ENCODE measurements around the gene MTNR1A.

MTNR1A gene

DNA sequence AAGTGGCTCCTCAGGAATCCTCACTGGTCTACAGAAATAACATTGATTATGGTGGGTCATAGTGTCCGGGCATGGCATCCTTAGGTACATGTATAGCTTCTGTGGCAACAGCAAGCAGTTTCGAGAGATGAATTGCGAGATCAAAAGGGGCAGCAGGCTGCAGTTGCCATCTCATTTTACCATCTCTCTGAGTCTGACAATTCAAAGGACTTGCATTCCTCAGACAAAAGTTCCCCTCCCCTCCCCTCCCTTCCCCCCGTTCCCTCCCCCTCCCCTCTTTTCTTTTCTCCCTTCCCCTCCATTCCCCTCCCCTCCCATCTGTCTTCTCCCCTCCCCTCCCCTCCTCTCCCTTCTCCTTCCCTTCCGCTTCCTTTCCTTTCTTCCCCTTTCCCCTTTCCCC, 70.2 kb downstream of the MTNR1A start:
- TF ChIP-seq, protein P1, sequence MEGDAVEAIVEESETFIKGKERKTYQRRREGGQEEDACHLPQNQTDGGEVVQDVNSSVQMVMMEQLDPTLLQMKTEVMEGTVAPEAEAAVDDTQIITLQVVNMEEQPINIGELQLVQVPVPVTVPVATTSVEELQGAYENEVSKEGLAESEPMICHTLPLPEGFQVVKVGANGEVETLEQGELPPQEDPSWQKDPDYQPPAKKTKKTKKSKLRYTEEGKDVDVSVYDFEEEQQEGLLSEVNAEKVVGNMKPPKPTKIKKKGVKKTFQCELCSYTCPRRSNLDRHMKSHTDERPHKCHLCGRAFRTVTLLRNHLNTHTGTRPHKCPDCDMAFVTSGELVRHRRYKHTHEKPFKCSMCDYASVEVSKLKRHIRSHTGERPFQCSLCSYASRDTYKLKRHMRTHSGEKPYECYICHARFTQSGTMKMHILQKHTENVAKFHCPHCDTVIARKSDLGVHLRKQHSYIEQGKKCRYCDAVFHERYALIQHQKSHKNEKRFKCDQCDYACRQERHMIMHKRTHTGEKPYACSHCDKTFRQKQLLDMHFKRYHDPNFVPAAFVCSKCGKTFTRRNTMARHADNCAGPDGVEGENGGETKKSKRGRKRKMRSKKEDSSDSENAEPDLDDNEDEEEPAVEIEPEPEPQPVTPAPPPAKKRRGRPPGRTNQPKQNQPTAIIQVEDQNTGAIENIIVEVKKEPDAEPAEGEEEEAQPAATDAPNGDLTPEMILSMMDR (IDR thresholded peaks at IDR 0.05; ENCODE audit: control insufficient read depth, extremely low read depth, insufficient read depth) = no peak
- H3K4me3 ChIP-seq (ENCODE audit: low read depth, low read length) = no peak overlapping the region
- DNase-seq (ENCODE audit: low read depth) = no peak

DNA sequence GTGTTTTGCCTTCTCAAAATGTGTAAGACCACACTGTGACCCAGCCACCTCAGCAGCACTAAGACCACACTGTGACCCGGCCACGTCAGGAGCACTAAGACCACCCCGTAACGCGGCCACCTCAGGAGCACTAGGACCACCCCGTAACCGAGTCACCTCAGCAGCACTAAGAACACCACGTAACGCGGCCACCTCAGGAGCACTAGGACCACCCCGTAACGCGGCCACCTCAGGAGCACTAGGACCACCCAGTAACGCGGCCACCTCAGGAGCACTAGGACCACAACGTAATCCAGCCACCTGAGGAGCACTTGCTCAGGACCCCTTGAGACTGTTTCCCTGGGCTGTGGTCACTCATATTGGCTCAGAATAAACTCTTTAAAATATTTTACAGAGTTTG, 71.7 kb downstream of the MTNR1A start:
- DNase-seq (ENCODE audit: low read depth) = no peak
- TF ChIP-seq, protein P1 (IDR thresholded peaks at IDR 0.05; ENCODE audit: control insufficient read depth, extremely low read depth, insufficient read depth) = no peak
- H3K4me3 ChIP-seq (ENCODE audit: low read depth, low read length) = no peak overlapping the region

All from LNCaP clone FGC (cell line).